Panc1 (cell line): ENCODE data around the gene C15orf40. TPM values are rescaled to one million over a fixed set of nuclear protein-coding genes. Genes with fewer than 3 reads are reported as not detected.

Experiments used
- ATAC-seq: fragments of 200-7000 bp; cut with Tn5 transposase; 2 replicates; pipeline ENCODE4 v1.9.1; 2020; ENCODE audit warnings: mild to moderate bottlenecking, moderate library complexity
- BruUV-seq: library from RNA; stranded (reverse); fragments of 400-500 nt; replicated peaks from 2 replicates; lab custom pipeline; 2021; lab: Mats Ljungman, UMichigan
- CTCF ChIA-PET: fragments of 300-600 bp; sonication (Branson Sonifier 250); formaldehyde crosslinking; loops from one replicate; lab custom pipeline; 2022; ENCODE audit warnings: antibody characterized with exemption; lab: Charles Lee
- POLR2A ChIA-PET: fragments of 300-600 bp; sonication (Branson Sonifier 250); formaldehyde crosslinking; loops from one replicate; lab custom pipeline; 2022; ENCODE audit warnings: antibody characterized with exemption; lab: Charles Lee
- DNase-seq: peaks from one replicate; pipeline ENCODE4 v3.0.0-alpha.2; 2010; ENCODE audit warnings: low read depth, low spot score
- H3K27ac ChIP-seq: 2 replicates; pipeline ENCODE4 v1.5.1; 2011; ENCODE audit warnings: mild to moderate bottlenecking, low read length, inconsistent platforms
- H3K27me3 ChIP-seq: fragments of 200-500 bp; sonication (Bioruptor generic); 2 replicates; pipeline ENCODE4 v1.6.0; 2014; ENCODE audit warnings: low read length, inconsistent platforms; ENCODE audit not compliant: control insufficient read depth, insufficient read depth
- H3K36me3 ChIP-seq: fragments of 200-500 bp; sonication (Bioruptor generic); 2 replicates; pipeline ENCODE4 v1.5.1; 2014; ENCODE audit warnings: inconsistent platforms, mild to moderate bottlenecking, low read length, moderate library complexity; ENCODE audit not compliant: control insufficient read depth, insufficient read depth
- H3K4me1 ChIP-seq: 2 replicates; pipeline ENCODE4 v1.5.1; 2011; ENCODE audit warnings: inconsistent platforms, mild to moderate bottlenecking, low read length, moderate library complexity; ENCODE audit not compliant: control insufficient read depth, insufficient read depth
- H3K4me3 ChIP-seq, 2 experiments: 2 replicates each; pipeline ENCODE4 v1.5.1; 2011 to 2012; ENCODE audit warnings: low read depth in 2 of 2, low read length in 2 of 2, mild to moderate bottlenecking in 2 of 2, inconsistent platforms in 1 of 2, moderate library complexity in 1 of 2
- H3K9me3 ChIP-seq: fragments of 200-500 bp; sonication (Bioruptor generic); 2 replicates; pipeline ENCODE4 v1.5.1; 2014; ENCODE audit warnings: low read depth, mild to moderate bottlenecking, inconsistent platforms, low read length, moderate library complexity; ENCODE audit not compliant: control insufficient read depth, insufficient read depth
- CTCF ChIP-seq: fragments of 450-650 bp; IDR thresholded peaks from 2 replicates; pipeline ENCODE4 v1.5.1; 2017; ENCODE audit warnings: mild to moderate bottlenecking
- POLR2AphosphoS5 ChIP-seq: IDR thresholded peaks from 2 replicates; pipeline ENCODE4 v1.6.1; 2012; ENCODE audit warnings: mild to moderate bottlenecking, low read depth, low read length, moderate library complexity
- REST ChIP-seq, 2 experiments: IDR thresholded peaks; 2 replicates each; pipeline ENCODE4 v1.6.1; 2011 to 2012; ENCODE audit warnings: low read depth in 2 of 2, control low read depth in 1 of 2, low read length in 1 of 2, mild to moderate bottlenecking in 1 of 2, moderate library complexity in 1 of 2; ENCODE audit not compliant: insufficient read depth in 1 of 2
- SIN3A ChIP-seq: IDR thresholded peaks from 2 replicates; pipeline ENCODE4 v1.6.1; 2012; ENCODE audit warnings: low read depth, mild to moderate bottlenecking, low read length, moderate library complexity, borderline replicate concordance; ENCODE audit not compliant: insufficient read depth
- TCF7L2 ChIP-seq: IDR thresholded peaks from 2 replicates; pipeline ENCODE4 v1.6.1; 2011; ENCODE audit warnings: mild to moderate bottlenecking, low read depth, low read length, inconsistent platforms
- in situ Hi-C: cut with HindIII; loops from 2 replicates; pipeline ENCODE4 v1.10.0; 2016; ENCODE audit warnings: low sequenced_read_pairs, low pct_unique_long_range_greater_than_20kb
- intact Hi-C: fragments of 100-400 bp; cut with micrococcal nuclease; formaldehyde crosslinking; loops from one replicate; pipeline ENCODE4 v1.10.0; 2022; ENCODE audit not compliant: unreplicated experiment
- total RNA-seq: library from RNA; stranded (reverse); gene quantifications from one replicate; pipeline ENCODE4 v1.2.1, GENCODE V29; 2021; ENCODE audit not compliant: unreplicated experiment

C15orf40 gene
- total RNA-seq, 1 experiment from 2014 or later, result 21.1 TPM

GRCh38 chr15:82964890-82965289 lies 46.5 kb downstream of the C15orf40 start:
- DNase-seq (no peak), ATAC-seq (no peak)
- H3K27ac ChIP-seq, result no peak overlapping the region
- in situ Hi-C loops (no loop called here), intact Hi-C loops (no loop called here)
- BruUV-seq, result no TSS peak
- CTCF ChIA-PET, result no interaction called here
- no peaks in the 10 kb centered on the region for H3K27me3 ChIP-seq
- no peaks in the 10 kb centered on the region for H3K4me1 ChIP-seq
- H3K36me3 ChIP-seq, result no peaks in the 10 kb centered on the region
- POLR2A ChIA-PET, result no interaction called here
- no peak for TF ChIP-seq SIN3A
- no peak for TF ChIP-seq REST (IDR thresholded peaks at IDR 0.05; ENCODE audit: insufficient read depth in 1 of 2, low read depth in 2 of 2, low read length in 1 of 2)
- no peak for TF ChIP-seq TCF7L2
- H3K9me3 ChIP-seq, result no peaks in the 10 kb centered on the region
- no peak overlapping the region for H3K4me3 ChIP-seq

GRCh38 chr15:82963471-82964341 lies 47.7 kb downstream of the C15orf40 start:
- intact Hi-C loops, result no loop called here
- ChIA-PET POLR2A (no interaction called here), CTCF (no interaction called here)
- no peak for ATAC-seq
- H3K27me3 ChIP-seq, result no peaks in the 10 kb centered on the region
- no peak for DNase-seq
- H3K4me1 ChIP-seq, result no peaks in the 10 kb centered on the region
- TF ChIP-seq CTCF (no peak), POLR2AphosphoS5 (no peak), TCF7L2 (no peak)
- no TSS peak for BruUV-seq
- H3K4me3 ChIP-seq, result no peak overlapping the region
- no peaks in the 10 kb centered on the region for H3K9me3 ChIP-seq
- in situ Hi-C loops, result no loop called here
- H3K36me3 ChIP-seq, result no peaks in the 10 kb centered on the region
- H3K27ac ChIP-seq, result no peak overlapping the region

- BruUV-seq, result no TSS peak
Measured at GRCh38 chr15:82960766-82961165, 50.7 kb downstream of the C15orf40 start.

More at GRCh38 chr15:82960766-82961165, 50.7 kb downstream of the C15orf40 start:
- POLR2A ChIA-PET, result no interaction called here
- CTCF ChIA-PET, result no interaction called here
- intact Hi-C loops, result no loop called here
- Histone ChIP-seq H3K4me3 (no peak overlapping the region), H3K9me3 (no peaks in the 10 kb centered on the region), H3K27ac (no peak overlapping the region), H3K27me3 (no peaks in the 10 kb centered on the region), H3K36me3 (no peaks in the 10 kb centered on the region), H3K4me1 (no peaks in the 10 kb centered on the region)
- TF ChIP-seq TCF7L2, result no peak
- TF ChIP-seq CTCF, result no peak
- no peak for TF ChIP-seq REST (IDR thresholded peaks at IDR 0.05; ENCODE audit: insufficient read depth in 1 of 2, low read depth in 2 of 2, low read length in 1 of 2)
- no peak for TF ChIP-seq POLR2AphosphoS5
- no peak for TF ChIP-seq SIN3A
- no peak for DNase-seq
- in situ Hi-C loops, result no loop called here
- no peak for ATAC-seq
